Karpas-422 (cell line): ENCODE measurements around the gene TCEAL8. TPM values are rescaled to one million over a fixed set of nuclear protein-coding genes. Genes with fewer than 3 reads are reported as not detected.
"Not testable (repeated sequence)": the region's sequence is repeated elsewhere in the genome, so short reads cannot be mapped to it uniquely, and the experiment has no call there.

Experiments
- DNase-seq: peaks from one replicate; pipeline ENCODE4 v3.0.0-alpha.2; 2015
- H2AFZ ChIP-seq: fragments of 200-600 bp; sonication (generic); 2 replicates; pipeline ENCODE4 v1.6.1; 2014; ENCODE audit warnings: antibody characterized with exemption, low read length, mixed read lengths
- H3K27ac ChIP-seq: fragments of 200-600 bp; sonication (generic); 2 replicates; pipeline ENCODE4 v1.5.1; 2014; ENCODE audit warnings: mild to moderate bottlenecking, low read length, moderate library complexity
- H3K27me3 ChIP-seq: fragments of 200-600 bp; sonication (generic); 2 replicates; pipeline ENCODE4 v1.6.1; 2014; ENCODE audit warnings: low read length, mixed read lengths
- H3K36me3 ChIP-seq: fragments of 200-600 bp; sonication (generic); 2 replicates; pipeline ENCODE4 v1.6.1; 2014; ENCODE audit warnings: low read length, mixed read lengths; ENCODE audit not compliant: insufficient read depth
- H3K4me1 ChIP-seq: fragments of 200-600 bp; sonication (generic); 2 replicates; pipeline ENCODE4 v1.6.1; 2014; ENCODE audit warnings: mild to moderate bottlenecking, low read length, mixed read lengths
- H3K4me2 ChIP-seq: fragments of 200-600 bp; sonication (generic); 2 replicates; pipeline ENCODE4 v1.6.1; 2014; ENCODE audit warnings: low read length, low read depth, mild to moderate bottlenecking; ENCODE audit not compliant: poor library complexity, severe bottlenecking
- H3K4me3 ChIP-seq: fragments of 200-600 bp; sonication (generic); 2 replicates; pipeline ENCODE4 v1.5.1; 2014; ENCODE audit warnings: mild to moderate bottlenecking, antibody characterized with exemption, low read length, mixed read lengths
- H3K79me2 ChIP-seq: fragments of 200-600 bp; sonication (generic); 2 replicates; pipeline ENCODE4 v1.6.1; 2014; ENCODE audit warnings: mild to moderate bottlenecking, low read length, mixed read lengths
- H3K9ac ChIP-seq: fragments of 200-600 bp; sonication (generic); 2 replicates; pipeline ENCODE4 v1.6.0; 2014; ENCODE audit warnings: low read length
- H3K9me2 ChIP-seq: fragments of 200-600 bp; sonication (generic), shearing (Covaris generic); replicated peaks from 2 replicates; pipeline ENCODE4 v1.6.0; 2014; ENCODE audit warnings: mild to moderate bottlenecking, low read length, moderate library complexity; ENCODE audit not compliant: insufficient read depth
- H3K9me3 ChIP-seq: fragments of 300-700, 200-600 bp; sonication (generic); 2 replicates; pipeline ENCODE4 v1.6.1; 2014; ENCODE audit warnings: low read length, mixed read lengths
- H4K20me1 ChIP-seq: fragments of 200-600 bp; sonication (generic); 2 replicates; pipeline ENCODE4 v1.6.1; 2014; ENCODE audit warnings: mild to moderate bottlenecking, antibody characterized with exemption, low read length, low read depth; ENCODE audit not compliant: insufficient read depth
- total RNA-seq: library from RNA; depleted of rRNA; stranded (reverse); fragments of >200 nt; shearing (Covaris generic); gene quantifications from 2 replicates; pipeline ENCODE4 v1.2.3, GENCODE V29; 2014; ENCODE audit warnings: low replicate concordance

The TCEAL8 gene
- total RNA-seq, 1 experiment from 2014 or later, result 43.8 TPM

DNA sequence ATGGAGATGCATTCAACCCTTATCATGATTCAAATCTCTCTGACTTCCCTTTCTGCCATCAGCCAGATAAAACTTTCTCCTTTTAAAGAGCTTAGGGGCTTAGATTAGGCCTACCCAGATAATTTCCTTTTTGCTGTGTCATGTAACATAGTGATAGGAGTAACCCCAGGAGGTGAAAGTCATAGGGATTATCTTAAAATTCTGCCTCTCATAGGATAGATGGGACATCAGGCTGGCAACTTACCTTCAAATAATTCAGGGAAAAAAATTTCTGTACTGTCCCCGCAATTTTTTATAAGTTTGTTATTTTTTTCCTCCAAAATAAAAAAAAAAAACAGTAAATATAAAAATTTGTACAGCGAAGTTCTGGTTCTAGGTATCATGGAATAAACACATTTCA, 19.3 kb downstream of the TCEAL8 start:
- H3K9ac ChIP-seq, H3K79me2 ChIP-seq, DNase-seq, H3K36me3 ChIP-seq, H2AFZ ChIP-seq, H3K4me1 ChIP-seq, H3K9me2 ChIP-seq, H3K27me3 ChIP-seq, H3K9me3 ChIP-seq, H3K27ac ChIP-seq, H3K4me3 ChIP-seq, H4K20me1 ChIP-seq, H3K4me2 ChIP-seq: not testable (repeated sequence)

DNA sequence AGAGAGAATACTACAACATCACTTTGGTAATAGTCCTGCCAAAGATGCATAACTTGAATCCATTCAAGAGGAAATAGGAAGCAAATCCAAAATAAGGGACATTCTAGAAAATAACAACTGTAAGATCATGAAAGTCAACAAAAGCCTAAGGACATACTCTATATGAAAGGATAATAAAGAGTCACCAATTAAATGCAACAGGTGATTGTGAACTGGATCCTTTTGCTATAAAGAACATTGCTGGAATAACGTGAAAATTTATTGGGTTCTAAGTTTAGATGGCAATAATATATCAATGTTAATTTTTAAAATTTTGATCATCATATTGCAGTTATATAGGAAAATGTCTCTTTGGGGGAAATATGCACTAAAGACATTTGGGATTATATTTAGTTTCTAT, 20.1 kb downstream of the TCEAL8 start:
- no peak overlapping the region for H3K4me2 ChIP-seq
- no peaks in the 10 kb centered on the region for H3K9me2 ChIP-seq
- DNase-seq, result no peak
- H3K36me3 ChIP-seq, result no peaks in the 10 kb centered on the region
- no peak overlapping the region for H2AFZ ChIP-seq
- H3K27me3 ChIP-seq, result no peaks in the 10 kb centered on the region
- H3K9ac ChIP-seq, result no peak overlapping the region
- H3K27ac ChIP-seq, result no peak overlapping the region
- no peaks in the 10 kb centered on the region for H3K4me1 ChIP-seq
- no peaks in the 10 kb centered on the region for H4K20me1 ChIP-seq
- no peaks in the 10 kb centered on the region for H3K9me3 ChIP-seq
- H3K79me2 ChIP-seq, result no peaks in the 10 kb centered on the region
- no peak overlapping the region for H3K4me3 ChIP-seq

DNA sequence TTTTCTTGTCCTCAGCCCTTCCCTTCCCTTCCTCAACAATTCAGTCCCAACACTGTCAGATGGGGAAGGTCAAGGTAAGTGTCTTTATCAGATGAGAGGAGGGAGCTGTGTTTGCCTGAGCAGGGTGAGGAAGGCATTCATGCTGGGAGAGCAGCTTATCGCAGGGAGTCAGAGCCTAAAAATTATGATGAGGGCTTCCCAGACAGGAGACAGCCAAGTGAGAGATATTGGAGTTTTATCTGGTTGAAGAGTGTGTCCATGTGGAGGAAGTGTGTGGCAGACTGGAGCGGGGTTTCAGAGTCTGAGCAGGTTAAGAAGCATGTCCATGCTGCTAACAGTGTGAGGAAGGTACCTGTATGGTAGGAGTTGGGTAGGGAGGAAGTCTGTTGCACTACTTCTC, 21.7 kb downstream of the TCEAL8 start:
- Histone ChIP-seq H3K4me3 (no peak overlapping the region), H3K36me3 (no peaks in the 10 kb centered on the region), H3K27ac (no peak overlapping the region), H3K9me2 (no peaks in the 10 kb centered on the region), H2AFZ (no peak overlapping the region), H4K20me1 (no peaks in the 10 kb centered on the region), H3K27me3 (no peaks in the 10 kb centered on the region), H3K9ac (no peak overlapping the region), H3K4me1 (no peaks in the 10 kb centered on the region), H3K9me3 (no peaks in the 10 kb centered on the region), H3K79me2 (no peaks in the 10 kb centered on the region), H3K4me2 (no peak overlapping the region)
- no peak for DNase-seq

DNA sequence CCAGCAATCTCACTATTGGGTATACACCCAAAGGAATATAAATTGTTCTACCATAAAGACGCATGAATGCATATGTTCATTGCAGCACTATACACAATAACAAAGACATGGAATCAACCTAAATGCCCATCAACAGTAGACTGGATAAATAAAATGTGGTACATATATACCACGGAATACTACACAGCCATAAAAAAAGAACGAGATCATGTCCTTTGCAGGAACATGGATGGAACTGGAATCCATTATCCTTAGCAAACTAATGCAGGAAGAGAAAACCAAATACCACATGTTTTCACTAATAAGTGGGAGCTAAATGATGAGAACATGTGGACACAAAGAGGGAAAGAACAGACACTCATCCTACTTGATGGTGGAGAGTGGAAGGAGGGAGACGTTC, 29.0 kb downstream of the TCEAL8 start:
- H3K9me2 ChIP-seq, H3K4me2 ChIP-seq, H4K20me1 ChIP-seq, DNase-seq, H3K27ac ChIP-seq, H3K4me1 ChIP-seq, H3K36me3 ChIP-seq, H3K4me3 ChIP-seq, H3K9ac ChIP-seq, H2AFZ ChIP-seq, H3K9me3 ChIP-seq, H3K79me2 ChIP-seq, H3K27me3 ChIP-seq: not testable (repeated sequence)

DNA sequence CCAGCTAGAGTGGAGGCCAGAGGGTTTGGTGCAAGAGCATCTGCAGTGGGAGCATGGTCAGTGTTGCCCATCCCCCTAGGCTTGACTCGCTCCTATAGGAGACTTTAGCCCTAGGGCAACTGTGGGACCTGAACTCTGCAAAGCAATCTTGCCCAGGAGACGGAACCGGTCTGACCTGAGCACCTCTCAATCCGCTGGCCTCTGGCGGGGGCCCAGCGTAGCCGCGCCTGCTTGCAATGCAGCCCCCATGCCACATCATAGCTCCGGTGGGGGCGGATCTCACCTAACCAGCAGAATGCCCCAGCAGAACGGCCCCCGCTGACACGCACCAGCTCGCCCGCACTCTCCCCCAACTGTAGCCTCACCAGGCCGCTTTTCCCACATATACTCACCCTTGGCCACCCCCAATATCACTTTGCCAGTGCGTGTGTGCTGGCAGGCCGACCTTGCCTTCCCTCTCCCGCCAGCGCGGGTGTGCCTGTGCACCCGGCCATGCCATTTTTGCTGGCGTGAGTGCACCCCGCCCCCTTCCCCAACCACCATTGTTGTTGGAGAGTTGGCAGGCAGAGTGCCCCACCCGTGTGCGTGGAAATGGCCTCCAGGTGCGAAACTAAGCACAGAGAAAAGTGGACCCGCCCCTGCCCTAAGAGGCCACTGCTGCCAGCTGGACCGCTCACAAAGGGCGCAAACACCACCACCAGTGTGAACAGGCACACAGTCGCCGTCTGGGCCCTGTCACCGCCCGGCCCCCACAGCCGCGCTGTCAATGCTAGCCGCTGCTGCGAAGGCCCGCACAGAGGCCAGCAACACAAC, 34.2 kb downstream of the TCEAL8 start:
- DNase-seq, result no peak
- no peaks in the 10 kb centered on the region for H3K79me2 ChIP-seq
- H3K4me2 ChIP-seq, result no peak overlapping the region
- no peak overlapping the region for H2AFZ ChIP-seq
- H3K27me3 ChIP-seq, result no peaks in the 10 kb centered on the region
- H3K36me3 ChIP-seq, result no peaks in the 10 kb centered on the region
- H3K9ac ChIP-seq, result no peak overlapping the region
- H3K4me3 ChIP-seq, result no peak overlapping the region
- no peaks in the 10 kb centered on the region for H3K9me2 ChIP-seq
- H3K4me1 ChIP-seq, result no peaks in the 10 kb centered on the region
- H4K20me1 ChIP-seq, result no peaks in the 10 kb centered on the region
- H3K9me3 ChIP-seq, result no peaks in the 10 kb centered on the region
- H3K27ac ChIP-seq, result no peak overlapping the region

DNA sequence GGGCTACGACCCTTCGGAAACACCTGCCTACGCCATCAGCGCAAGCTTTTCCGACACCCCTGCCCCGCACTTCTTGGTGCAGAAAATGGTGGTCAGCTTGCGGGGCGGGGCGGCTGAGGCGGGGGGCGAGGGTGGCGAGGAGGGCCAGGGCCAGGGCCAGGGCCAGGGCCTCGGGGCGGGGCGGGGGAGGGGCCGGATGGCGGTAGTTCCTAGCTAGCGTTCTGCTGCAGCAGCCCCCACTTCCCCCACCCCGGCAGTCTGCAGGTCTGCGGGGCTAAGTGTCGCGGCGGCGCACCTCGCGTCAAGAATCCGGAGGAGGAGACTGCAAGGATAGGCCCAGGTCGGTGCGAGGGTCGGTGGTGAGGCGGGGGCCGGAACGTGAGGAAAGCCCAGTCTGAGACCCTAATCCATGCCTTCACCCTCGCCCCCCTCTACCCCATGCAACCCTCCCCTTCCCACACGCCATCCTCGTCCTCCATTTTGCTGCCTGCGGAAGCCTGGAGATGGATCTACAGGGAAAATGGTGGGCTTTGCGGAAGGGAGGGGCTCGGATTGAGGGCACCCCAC, 39.4 kb downstream of the TCEAL8 start:
- Histone ChIP-seq H3K9me2 (no peaks in the 10 kb centered on the region), H3K79me2 (no peaks in the 10 kb centered on the region), H3K27ac (no peak overlapping the region), H2AFZ (no peak overlapping the region), H4K20me1 (no peaks in the 10 kb centered on the region), H3K36me3 (no peaks in the 10 kb centered on the region), H3K9me3 (no peaks in the 10 kb centered on the region), H3K27me3 (no peaks in the 10 kb centered on the region), H3K4me1 (no peaks in the 10 kb centered on the region), H3K9ac (no peak overlapping the region), H3K4me2 (no peak overlapping the region), H3K4me3 (no peak overlapping the region)
- DNase-seq, result no peak

DNA sequence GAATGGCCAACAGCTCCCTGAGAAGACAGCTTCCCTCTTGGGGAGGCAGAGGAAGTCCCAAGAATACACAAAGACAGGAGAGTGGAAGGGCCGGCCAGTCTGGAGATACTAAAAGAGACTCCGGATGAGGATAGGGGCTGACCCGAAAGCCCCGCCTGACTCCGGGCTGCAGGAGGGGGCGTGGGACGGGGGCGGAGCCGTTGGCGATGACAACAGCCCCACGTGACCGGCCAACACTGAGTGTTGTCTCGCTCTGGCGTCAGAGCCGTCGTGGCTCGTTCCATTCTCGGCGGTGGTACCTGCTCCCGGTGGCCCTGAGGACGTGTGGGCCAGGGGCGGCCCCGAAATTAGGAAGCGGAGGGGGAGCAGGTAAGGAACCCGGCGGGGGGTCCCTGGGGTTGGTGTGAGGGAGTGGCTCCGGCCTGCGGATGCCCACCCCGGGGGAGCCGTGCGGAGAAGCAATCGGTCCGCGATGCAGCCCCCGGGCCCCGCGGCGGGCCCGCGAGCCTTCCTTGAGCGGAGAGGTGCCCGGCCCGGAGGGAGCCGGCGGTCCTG, 40.0 kb downstream of the TCEAL8 start, which contains the start of gene BEX4:
BEX4 (plus strand) TSS at position 239 of the 555 bp plus-strand sequence. CDS start 1,046 bp downstream, outside the sequence.
- Histone ChIP-seq H3K4me1 (no peaks in the 10 kb centered on the region), H3K9me3 (no peaks in the 10 kb centered on the region), H3K27me3 (no peaks in the 10 kb centered on the region), H3K9ac (no peak within 1 kb of the TSS), H2AFZ (no peak within 1 kb of the TSS), H3K9me2 (no peaks in the 10 kb centered on the region), H3K4me2 (no peak within 1 kb of the TSS), H3K36me3 (no peaks in the 10 kb centered on the region), H4K20me1 (no peaks in the 10 kb centered on the region), H3K27ac (no peak within 1 kb of the TSS), H3K79me2 (no peaks in the 10 kb centered on the region), H3K4me3 (no peak within 1 kb of the TSS)
- DNase-seq, result no peak

DNA sequence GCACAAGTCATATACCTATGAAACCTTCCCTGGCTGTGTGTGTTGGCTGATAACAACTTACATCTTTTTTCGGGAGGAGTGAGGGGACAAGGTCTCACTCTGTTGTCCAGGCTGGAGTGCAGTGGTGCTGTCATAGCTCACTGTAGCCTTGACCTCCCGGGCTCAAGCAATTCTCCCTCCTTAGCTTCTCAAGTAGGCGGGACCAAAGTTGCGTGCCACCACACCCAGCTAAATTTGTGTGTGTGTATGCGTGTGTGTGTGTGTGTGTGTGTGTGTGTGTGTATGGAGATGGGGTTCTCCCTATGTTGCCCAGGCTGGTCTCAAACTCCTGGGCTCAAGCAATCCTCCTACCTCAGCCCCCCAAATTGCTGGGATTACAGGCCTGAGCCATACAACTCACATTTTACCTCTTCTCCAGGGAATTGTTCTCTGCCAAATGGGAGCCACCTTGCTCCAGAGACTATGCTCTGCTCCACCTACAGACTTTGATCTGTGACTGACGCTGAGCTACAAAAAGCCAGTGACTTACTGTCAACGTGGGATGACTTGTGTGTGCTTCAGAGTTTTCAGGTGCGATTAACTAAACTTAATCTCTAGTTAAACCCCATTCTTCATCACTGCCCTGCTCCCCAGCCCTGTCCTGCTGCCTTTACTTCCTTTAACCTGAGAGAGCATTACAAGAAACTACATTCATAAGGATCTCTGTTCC, 42.1 kb downstream of the TCEAL8 start:
- H3K79me2 ChIP-seq, result no peaks in the 10 kb centered on the region
- no peaks in the 10 kb centered on the region for H3K9me3 ChIP-seq
- DNase-seq, result no peak
- no peaks in the 10 kb centered on the region for H3K4me1 ChIP-seq
- H3K4me3 ChIP-seq, result no peak overlapping the region
- no peaks in the 10 kb centered on the region for H3K27me3 ChIP-seq
- H3K27ac ChIP-seq, result no peak overlapping the region
- H2AFZ ChIP-seq, result no peak overlapping the region
- no peaks in the 10 kb centered on the region for H3K9me2 ChIP-seq
- no peaks in the 10 kb centered on the region for H3K36me3 ChIP-seq
- H4K20me1 ChIP-seq, result no peaks in the 10 kb centered on the region
- H3K4me2 ChIP-seq, result no peak overlapping the region
- no peak overlapping the region for H3K9ac ChIP-seq
